Mammary epithelial cell (primary cell): Measurements from ENCODE around the gene ABHD4.

Source experiments
- EZH2 ChIP-seq: IDR thresholded peaks from 2 replicates; pipeline ENCODE4 v1.6.1; 2012; ENCODE audit warnings: low read length, inconsistent platforms, borderline replicate concordance
- TF ChIP-seq, protein P1 (sequence below), 2 donors: IDR thresholded peaks in 1 of 2; conservative IDR thresholded peaks in 1 of 2; 2 replicates each; pipeline ENCODE4 v1.5.1; 2011 to 2012; ENCODE audit warnings: inconsistent platforms in 2 of 2, low read length in 2 of 2, mild to moderate bottlenecking in 2 of 2, control low read depth in 1 of 2, low read depth in 1 of 2; ENCODE audit not compliant: insufficient read depth in 1 of 2; ENCODE audit errors: extremely low read depth in 1 of 2

DNA sequence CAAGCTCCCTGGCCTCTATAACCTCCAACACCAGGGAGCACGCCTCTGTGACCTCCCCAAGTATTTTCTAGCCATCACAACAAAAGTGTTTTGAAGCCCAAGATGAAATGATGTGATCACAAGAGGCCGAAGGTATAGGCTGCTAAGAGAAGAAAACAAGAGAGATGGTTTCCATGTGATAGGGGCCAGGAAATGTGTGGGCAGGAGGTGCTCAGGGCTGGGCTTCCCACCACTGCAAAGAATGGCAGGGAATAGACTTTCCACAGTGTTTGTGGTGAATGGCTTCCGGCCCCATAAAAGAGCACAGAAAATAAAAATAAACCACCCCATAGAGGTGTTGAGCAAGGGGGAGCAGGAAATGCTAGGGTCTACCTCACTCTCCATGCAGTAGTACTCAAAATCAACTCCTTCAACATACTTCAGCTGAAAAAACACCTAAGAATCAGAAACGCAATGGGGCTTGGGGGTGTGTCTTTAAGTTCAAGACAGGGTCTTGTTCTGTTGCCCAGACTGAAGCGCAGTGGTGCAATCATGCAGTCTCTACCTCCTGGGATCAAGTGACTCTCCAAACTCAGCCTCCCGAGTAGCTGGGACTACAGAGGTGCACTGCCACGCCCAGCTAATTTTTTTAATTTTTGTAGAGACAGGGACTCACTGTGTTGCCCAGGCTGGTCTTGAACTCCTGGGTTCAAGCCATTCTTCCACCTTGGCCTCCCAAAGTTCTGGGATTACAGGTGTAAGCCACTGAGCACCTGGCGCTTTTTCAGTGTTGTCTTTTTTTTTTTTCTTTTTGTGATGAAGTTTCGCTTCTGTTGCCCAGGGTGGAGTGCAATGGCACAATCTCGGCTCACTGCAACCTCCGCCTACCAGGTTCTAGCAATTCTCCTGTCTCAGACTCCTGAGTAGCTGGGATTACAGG is 36.2 kb upstream of the ABHD4 start:
- TF ChIP-seq, protein P1, sequence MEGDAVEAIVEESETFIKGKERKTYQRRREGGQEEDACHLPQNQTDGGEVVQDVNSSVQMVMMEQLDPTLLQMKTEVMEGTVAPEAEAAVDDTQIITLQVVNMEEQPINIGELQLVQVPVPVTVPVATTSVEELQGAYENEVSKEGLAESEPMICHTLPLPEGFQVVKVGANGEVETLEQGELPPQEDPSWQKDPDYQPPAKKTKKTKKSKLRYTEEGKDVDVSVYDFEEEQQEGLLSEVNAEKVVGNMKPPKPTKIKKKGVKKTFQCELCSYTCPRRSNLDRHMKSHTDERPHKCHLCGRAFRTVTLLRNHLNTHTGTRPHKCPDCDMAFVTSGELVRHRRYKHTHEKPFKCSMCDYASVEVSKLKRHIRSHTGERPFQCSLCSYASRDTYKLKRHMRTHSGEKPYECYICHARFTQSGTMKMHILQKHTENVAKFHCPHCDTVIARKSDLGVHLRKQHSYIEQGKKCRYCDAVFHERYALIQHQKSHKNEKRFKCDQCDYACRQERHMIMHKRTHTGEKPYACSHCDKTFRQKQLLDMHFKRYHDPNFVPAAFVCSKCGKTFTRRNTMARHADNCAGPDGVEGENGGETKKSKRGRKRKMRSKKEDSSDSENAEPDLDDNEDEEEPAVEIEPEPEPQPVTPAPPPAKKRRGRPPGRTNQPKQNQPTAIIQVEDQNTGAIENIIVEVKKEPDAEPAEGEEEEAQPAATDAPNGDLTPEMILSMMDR (conservative IDR thresholded peaks at IDR 0.05 in 1 of 2, IDR thresholded peaks at IDR 0.05 in 1 of 2; ENCODE audit: extremely low read depth in 1 of 2, insufficient read depth in 1 of 2, low read depth in 1 of 2, low read length in 2 of 2) = no peak
- no peak for TF ChIP-seq EZH2
